ENCODE measurements around the gene GCA.

GCA gene

DNA sequence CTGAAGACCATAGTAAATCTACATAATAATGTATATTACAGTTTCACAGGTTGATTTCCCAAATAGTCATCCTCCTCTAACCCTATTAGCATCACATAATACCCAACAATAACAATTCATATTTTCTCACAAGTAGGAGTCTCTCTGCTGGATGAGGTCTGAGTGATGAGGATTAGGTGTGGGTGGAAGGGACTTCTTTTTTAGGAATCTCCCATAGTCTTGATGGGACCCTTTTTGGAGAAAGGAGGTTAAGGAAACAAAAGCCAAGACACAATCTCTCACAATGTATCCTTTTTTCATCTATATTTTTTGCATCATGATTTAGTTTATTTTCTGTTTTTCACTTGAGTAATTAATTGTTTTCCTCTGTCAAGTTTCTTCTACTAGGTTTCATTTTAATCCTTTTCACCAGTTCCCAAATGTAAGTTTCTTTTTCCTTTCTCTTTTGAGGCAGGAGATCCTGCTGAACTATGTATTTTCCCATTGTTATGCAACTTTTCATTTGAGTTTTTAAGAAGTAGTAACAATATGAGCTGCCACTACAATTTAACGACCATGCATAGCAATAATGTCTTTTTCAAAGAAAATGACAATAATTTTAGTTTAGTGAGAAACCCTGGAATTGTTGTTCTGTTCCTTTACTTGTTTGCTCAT is 22.9 kb upstream of the GCA start:
- no peak overlapping the region for H3K4me3 ChIP-seq (replicated peaks; ENCODE audit: insufficient read depth, low read length)
- DNase-seq (ENCODE audit: low read depth in 1 of 2, low spot score in 1 of 2), result no peak
- no peak for TF ChIP-seq GABPA (IDR thresholded peaks at IDR 0.05; ENCODE audit: low read depth)
- TF ChIP-seq POLR2AphosphoS5 (IDR thresholded peaks at IDR 0.05; ENCODE audit: low read depth), result no peak
- TF ChIP-seq, protein P1, sequence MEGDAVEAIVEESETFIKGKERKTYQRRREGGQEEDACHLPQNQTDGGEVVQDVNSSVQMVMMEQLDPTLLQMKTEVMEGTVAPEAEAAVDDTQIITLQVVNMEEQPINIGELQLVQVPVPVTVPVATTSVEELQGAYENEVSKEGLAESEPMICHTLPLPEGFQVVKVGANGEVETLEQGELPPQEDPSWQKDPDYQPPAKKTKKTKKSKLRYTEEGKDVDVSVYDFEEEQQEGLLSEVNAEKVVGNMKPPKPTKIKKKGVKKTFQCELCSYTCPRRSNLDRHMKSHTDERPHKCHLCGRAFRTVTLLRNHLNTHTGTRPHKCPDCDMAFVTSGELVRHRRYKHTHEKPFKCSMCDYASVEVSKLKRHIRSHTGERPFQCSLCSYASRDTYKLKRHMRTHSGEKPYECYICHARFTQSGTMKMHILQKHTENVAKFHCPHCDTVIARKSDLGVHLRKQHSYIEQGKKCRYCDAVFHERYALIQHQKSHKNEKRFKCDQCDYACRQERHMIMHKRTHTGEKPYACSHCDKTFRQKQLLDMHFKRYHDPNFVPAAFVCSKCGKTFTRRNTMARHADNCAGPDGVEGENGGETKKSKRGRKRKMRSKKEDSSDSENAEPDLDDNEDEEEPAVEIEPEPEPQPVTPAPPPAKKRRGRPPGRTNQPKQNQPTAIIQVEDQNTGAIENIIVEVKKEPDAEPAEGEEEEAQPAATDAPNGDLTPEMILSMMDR (IDR thresholded peaks at IDR 0.05; ENCODE audit: insufficient read depth, low read length), result no peak
- TF ChIP-seq, protein P2, sequence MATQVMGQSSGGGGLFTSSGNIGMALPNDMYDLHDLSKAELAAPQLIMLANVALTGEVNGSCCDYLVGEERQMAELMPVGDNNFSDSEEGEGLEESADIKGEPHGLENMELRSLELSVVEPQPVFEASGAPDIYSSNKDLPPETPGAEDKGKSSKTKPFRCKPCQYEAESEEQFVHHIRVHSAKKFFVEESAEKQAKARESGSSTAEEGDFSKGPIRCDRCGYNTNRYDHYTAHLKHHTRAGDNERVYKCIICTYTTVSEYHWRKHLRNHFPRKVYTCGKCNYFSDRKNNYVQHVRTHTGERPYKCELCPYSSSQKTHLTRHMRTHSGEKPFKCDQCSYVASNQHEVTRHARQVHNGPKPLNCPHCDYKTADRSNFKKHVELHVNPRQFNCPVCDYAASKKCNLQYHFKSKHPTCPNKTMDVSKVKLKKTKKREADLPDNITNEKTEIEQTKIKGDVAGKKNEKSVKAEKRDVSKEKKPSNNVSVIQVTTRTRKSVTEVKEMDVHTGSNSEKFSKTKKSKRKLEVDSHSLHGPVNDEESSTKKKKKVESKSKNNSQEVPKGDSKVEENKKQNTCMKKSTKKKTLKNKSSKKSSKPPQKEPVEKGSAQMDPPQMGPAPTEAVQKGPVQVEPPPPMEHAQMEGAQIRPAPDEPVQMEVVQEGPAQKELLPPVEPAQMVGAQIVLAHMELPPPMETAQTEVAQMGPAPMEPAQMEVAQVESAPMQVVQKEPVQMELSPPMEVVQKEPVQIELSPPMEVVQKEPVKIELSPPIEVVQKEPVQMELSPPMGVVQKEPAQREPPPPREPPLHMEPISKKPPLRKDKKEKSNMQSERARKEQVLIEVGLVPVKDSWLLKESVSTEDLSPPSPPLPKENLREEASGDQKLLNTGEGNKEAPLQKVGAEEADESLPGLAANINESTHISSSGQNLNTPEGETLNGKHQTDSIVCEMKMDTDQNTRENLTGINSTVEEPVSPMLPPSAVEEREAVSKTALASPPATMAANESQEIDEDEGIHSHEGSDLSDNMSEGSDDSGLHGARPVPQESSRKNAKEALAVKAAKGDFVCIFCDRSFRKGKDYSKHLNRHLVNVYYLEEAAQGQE (IDR thresholded peaks at IDR 0.05; ENCODE audit: insufficient replicate concordance, low read depth), result no peak
- no peak for TF ChIP-seq SPI1 (IDR thresholded peaks at IDR 0.05; ENCODE audit: borderline replicate concordance, low read depth)
- no peaks in the 10 kb centered on the region for H3K27me3 ChIP-seq (ENCODE audit: insufficient read depth, poor library complexity, severe bottlenecking)
- no peak overlapping the region for H3K27ac ChIP-seq (replicated peaks)

DNA sequence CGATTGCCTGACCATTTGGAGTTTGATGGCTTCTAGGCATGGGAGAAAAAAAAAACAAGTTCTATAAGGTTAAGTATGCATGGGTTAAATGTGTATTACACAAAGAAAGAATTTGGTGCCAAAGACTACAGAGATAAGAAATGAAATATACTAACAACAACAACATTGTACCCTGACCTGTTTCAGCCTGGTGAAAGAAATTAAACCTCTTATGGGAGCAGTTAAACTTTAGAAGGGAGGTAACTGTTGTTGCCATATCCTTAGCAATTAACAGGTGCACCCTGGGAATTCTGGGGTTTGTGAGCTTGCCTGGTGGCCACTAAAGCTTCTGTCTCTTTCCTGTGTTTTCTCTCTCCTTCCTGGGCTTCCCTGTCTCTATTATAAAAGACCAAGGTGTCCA is 19.0 kb upstream of the GCA start:
- no peak overlapping the region for H3K4me3 ChIP-seq (replicated peaks; ENCODE audit: insufficient read depth, low read length)
- TF ChIP-seq, protein P2 (IDR thresholded peaks at IDR 0.05; ENCODE audit: insufficient replicate concordance, low read depth), result no peak
- TF ChIP-seq, protein P1 (IDR thresholded peaks at IDR 0.05; ENCODE audit: insufficient read depth, low read length), result no peak
- TF ChIP-seq POLR2AphosphoS5 (IDR thresholded peaks at IDR 0.05; ENCODE audit: low read depth) (no peak), SPI1 (IDR thresholded peaks at IDR 0.05; ENCODE audit: borderline replicate concordance, low read depth) (no peak), GABPA (IDR thresholded peaks at IDR 0.05; ENCODE audit: low read depth) (no peak)
- no peak for DNase-seq (ENCODE audit: low read depth in 1 of 2, low spot score in 1 of 2)
- no peak overlapping the region for H3K27ac ChIP-seq (replicated peaks)
- H3K27me3 ChIP-seq (ENCODE audit: insufficient read depth, poor library complexity, severe bottlenecking), result no peaks in the 10 kb centered on the region

DNA sequence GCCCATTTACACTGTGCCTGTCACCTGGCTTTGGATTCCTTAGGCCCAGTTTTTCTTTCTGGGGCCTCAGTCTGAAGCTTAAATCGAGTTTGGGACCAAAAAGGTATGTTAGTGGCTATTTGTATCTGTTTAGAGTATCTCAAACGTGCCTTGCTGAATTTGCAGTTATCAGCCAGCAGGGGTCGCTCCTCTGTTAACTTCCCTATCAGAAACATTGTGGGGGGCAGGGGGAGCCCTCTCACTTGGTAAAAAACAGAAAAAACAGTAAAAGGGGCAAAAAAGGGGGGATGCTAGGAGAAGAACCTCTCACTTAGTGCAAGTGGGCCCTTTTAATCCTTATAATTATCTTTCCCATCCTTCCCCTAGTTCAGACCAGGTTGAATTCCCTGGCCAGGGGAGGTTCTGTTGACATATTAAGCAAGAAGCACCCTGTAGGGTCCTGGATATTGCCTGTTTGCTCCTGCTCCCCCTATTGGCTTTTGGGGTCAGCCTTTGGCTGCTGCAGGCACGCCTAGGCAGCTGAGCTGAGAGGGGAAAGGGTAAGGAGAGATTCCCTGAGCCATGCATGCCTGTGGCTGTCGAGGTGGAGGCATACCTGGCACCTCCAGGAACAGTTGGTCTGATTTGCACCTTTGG is 16.7 kb upstream of the GCA start:
- H3K27me3 ChIP-seq (ENCODE audit: insufficient read depth, poor library complexity, severe bottlenecking), result no peaks in the 10 kb centered on the region
- no peak overlapping the region for H3K27ac ChIP-seq (replicated peaks)
- TF ChIP-seq GABPA (IDR thresholded peaks at IDR 0.05; ENCODE audit: low read depth) (no peak), POLR2AphosphoS5 (IDR thresholded peaks at IDR 0.05; ENCODE audit: low read depth) (no peak), SPI1 (IDR thresholded peaks at IDR 0.05; ENCODE audit: borderline replicate concordance, low read depth) (no peak)
- TF ChIP-seq, protein P2 (IDR thresholded peaks at IDR 0.05; ENCODE audit: insufficient replicate concordance, low read depth), result no peak
- TF ChIP-seq, protein P1 (IDR thresholded peaks at IDR 0.05; ENCODE audit: insufficient read depth, low read length), result no peak
- no peak for DNase-seq (ENCODE audit: low read depth in 1 of 2, low spot score in 1 of 2)
- no peak overlapping the region for H3K4me3 ChIP-seq (replicated peaks; ENCODE audit: insufficient read depth, low read length)
